Sigmoid colon (tissue), 7 donors: Measurements from ENCODE around the gene ELOB. TPM values are rescaled to one million over a fixed set of nuclear protein-coding genes. Genes with fewer than 3 reads are reported as not detected.

ENCODE experiments used
- DNase-seq: peaks from one replicate; pipeline ENCODE4 v3.0.0-alpha.2; 2019
- H3K27ac ChIP-seq, 4 donors: fragments of 200-600 bp; sonication (generic); one replicate each; pipeline ENCODE4 v1.5.1; 2016 to 2019; ENCODE audit warnings: mild to moderate bottlenecking in 1 of 4
- H3K27me3 ChIP-seq, 3 donors: fragments of 200-600 bp; sonication (generic); one replicate each; pipeline ENCODE4 v1.5.1; 2019; ENCODE audit warnings: mild to moderate bottlenecking in 1 of 3
- H3K36me3 ChIP-seq, 4 donors: fragments of 200-600 bp; sonication (generic); one replicate each; pipeline ENCODE4 v1.5.1; 2016 to 2019
- H3K4me1 ChIP-seq, 4 donors: fragments of 200-600 bp; sonication (generic); one replicate each; pipeline ENCODE4 v1.5.1; 2017 to 2019
- H3K4me3 ChIP-seq, 4 donors: fragments of 200-600 bp; sonication (generic); one replicate each; pipeline ENCODE4 v1.5.1; 2017 to 2019; ENCODE audit warnings: mild to moderate bottlenecking in 2 of 4, moderate library complexity in 1 of 4
- H3K9me3 ChIP-seq, 4 donors: fragments of 200-600 bp in 3 of 4; sonication (generic) in 3 of 4; one replicate each; pipeline versions ENCODE4 v1.5.1 to v1.6.1; 2013 to 2019
- EP300 ChIP-seq, 4 donors: sonication (generic); formaldehyde crosslinking; IDR thresholded peaks; one replicate each; pipeline ENCODE4 v1.6.1; 2017; ENCODE audit warnings: antibody characterized with exemption in 4 of 4
- POLR2A ChIP-seq, 2 donors: fragments of 450-650 bp; IDR thresholded peaks; one replicate each; pipeline ENCODE4 v1.6.1; 2016; ENCODE audit warnings: antibody characterized with exemption in 2 of 2, mild to moderate bottlenecking in 2 of 2, moderate library complexity in 2 of 2
- POLR2AphosphoS5 ChIP-seq, 4 donors: sonication (generic); formaldehyde crosslinking; IDR thresholded peaks; one replicate each; pipeline ENCODE4 v1.6.1; 2017; ENCODE audit warnings: antibody characterized with exemption in 4 of 4
- WGBS, 2 donors: extraction: QIAGEN DNeasy Blood & Tissue Kit; methylation state at CpG; one replicate each; pipeline ENCODE4 v1.1.7; 2013; 5-methylcytosine and 5-hydroxymethylcytosine counted together
- intact Hi-C: fragments of 100-400 bp; cut with DNase I; formaldehyde crosslinking; loops from one replicate; pipeline ENCODE4 v1.15.1; 2023
- polyA plus RNA-seq, 3 donors: library from polyadenylated mRNA; stranded (reverse); fragments of 200-250 nt; gene quantifications; one replicate each; pipeline ENCODE4 v1.2.3, GENCODE V29; 2013
- total RNA-seq, 4 donors: library from RNA; depleted of rRNA; stranded (reverse); fragments of >200 nt; gene quantifications; one replicate each; pipeline ENCODE4 v1.1.0, GENCODE V29; 2016
- TF ChIP-seq, protein P1 (sequence below), 4 experiments: fragments of 450-650 bp in 3 of 4; fragments of 200-600 bp in 1 of 4; IDR thresholded peaks; one replicate each; pipeline ENCODE4 v1.5.1; 2016 to 2019; ENCODE audit warnings: antibody characterized with exemption in 4 of 4, mild to moderate bottlenecking in 3 of 4, moderate library complexity in 2 of 4
- donor health status: healthy with polysubstance abuse.
- donor health status: Bipolar disorder and iron deficiency.
- donor health status: healthy.

The ELOB gene
- total and polyA plus RNA-seq, 7 donors = 329 to 1,166 (median 475) TPM

GRCh38 chr16:2767891-2768290, 9.2 kb downstream of the ELOB start:
- peaks cover 75 to 100% (median 89%) of the 10 kb centered on the region in 4 donors for H3K36me3 ChIP-seq
- 68 to 82% methylated on average over 14 of the region's 14 CpGs for WGBS, 2 donors

DNA sequence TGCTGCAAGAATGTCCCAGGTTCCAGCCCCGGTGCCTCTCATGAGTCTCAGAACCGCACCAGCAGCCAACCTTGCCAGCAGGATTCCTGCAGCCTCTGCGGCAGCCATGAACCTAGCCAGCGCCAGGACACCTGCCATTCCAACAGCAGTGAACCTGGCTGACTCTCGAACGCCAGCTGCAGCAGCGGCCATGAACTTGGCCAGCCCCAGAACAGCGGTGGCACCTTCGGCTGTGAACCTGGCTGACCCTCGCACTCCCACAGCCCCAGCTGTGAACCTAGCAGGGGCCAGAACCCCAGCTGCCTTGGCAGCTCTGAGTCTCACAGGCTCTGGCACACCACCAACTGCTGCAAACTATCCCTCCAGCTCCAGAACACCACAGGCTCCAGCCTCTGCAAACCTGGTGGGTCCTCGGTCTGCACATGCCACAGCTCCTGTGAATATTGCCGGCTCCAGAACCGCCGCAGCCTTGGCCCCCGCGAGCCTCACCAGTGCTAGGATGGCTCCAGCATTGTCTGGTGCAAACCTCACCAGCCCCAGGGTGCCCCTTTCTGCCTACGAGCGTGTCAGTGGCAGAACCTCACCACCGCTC, 9.8 kb downstream of the ELOB start:
- peaks cover 0 to 8% (median 0%) of the 10 kb centered on the region in 4 donors for H3K4me1 ChIP-seq
- TF ChIP-seq POLR2A (IDR thresholded peaks at IDR 0.05) (no peak), POLR2AphosphoS5 (IDR thresholded peaks at IDR 0.05) (peak in 1 of 4 donors; percentile 8)
- H3K36me3 ChIP-seq = peaks cover 80 to 100% (median 95%) of the 10 kb centered on the region in 4 donors
- H3K27ac ChIP-seq = no peak overlapping the region
- DNase-seq = no peak
- 94 to 95% methylated on average over 19 of the region's 19 CpGs for WGBS, 2 donors
- H3K4me3 ChIP-seq = no peak overlapping the region
- intact Hi-C loops = no loop called here
- no peaks in the 10 kb centered on the region for H3K27me3 ChIP-seq
- H3K9me3 ChIP-seq = no peaks in the 10 kb centered on the region

More at GRCh38 chr16:2767891-2768290, 9.2 kb downstream of the ELOB start:
- Histone ChIP-seq H3K27me3 (no peaks in the 10 kb centered on the region), H3K4me3 (no peak overlapping the region), H3K27ac (no peak overlapping the region), H3K4me1 (peaks cover 0 to 8% (median 0%) of the 10 kb centered on the region in 4 donors), H3K9me3 (no peaks in the 10 kb centered on the region)
- TF ChIP-seq EP300 (IDR thresholded peaks at IDR 0.05) (no peak), POLR2A (IDR thresholded peaks at IDR 0.05) (no peak), POLR2AphosphoS5 (IDR thresholded peaks at IDR 0.05) (no peak)
- TF ChIP-seq, protein P1, sequence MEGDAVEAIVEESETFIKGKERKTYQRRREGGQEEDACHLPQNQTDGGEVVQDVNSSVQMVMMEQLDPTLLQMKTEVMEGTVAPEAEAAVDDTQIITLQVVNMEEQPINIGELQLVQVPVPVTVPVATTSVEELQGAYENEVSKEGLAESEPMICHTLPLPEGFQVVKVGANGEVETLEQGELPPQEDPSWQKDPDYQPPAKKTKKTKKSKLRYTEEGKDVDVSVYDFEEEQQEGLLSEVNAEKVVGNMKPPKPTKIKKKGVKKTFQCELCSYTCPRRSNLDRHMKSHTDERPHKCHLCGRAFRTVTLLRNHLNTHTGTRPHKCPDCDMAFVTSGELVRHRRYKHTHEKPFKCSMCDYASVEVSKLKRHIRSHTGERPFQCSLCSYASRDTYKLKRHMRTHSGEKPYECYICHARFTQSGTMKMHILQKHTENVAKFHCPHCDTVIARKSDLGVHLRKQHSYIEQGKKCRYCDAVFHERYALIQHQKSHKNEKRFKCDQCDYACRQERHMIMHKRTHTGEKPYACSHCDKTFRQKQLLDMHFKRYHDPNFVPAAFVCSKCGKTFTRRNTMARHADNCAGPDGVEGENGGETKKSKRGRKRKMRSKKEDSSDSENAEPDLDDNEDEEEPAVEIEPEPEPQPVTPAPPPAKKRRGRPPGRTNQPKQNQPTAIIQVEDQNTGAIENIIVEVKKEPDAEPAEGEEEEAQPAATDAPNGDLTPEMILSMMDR (IDR thresholded peaks at IDR 0.05) = no peak
- no peak for DNase-seq
- intact Hi-C loops = no loop called here

DNA sequence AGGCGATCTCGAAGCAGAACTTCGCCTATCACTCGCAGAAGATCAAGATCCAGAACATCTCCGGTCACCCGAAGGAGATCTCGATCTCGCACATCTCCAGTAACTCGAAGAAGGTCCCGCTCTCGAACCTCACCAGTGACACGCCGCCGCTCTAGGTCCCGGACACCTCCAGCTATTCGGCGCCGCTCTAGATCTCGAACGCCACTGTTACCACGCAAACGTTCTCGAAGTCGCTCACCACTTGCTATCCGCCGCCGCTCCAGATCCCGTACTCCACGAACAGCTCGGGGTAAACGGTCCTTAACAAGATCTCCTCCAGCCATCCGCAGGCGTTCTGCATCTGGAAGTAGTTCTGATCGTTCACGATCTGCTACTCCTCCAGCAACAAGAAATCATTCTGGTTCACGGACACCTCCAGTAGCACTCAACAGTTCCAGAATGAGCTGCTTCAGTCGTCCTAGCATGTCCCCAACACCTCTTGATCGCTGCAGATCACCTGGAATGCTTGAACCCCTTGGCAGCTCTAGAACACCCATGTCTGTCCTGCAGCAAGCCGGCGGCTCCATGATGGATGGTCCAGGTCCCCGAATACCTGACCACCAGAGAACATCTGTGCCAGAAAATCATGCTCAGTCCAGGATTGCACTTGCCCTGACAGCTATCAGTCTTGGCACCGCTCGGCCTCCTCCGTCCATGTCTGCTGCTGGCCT, 10.5 kb downstream of the ELOB start:
- Histone ChIP-seq H3K4me1 (peaks cover 0 to 8% (median 0%) of the 10 kb centered on the region in 4 donors), H3K9me3 (no peaks in the 10 kb centered on the region), H3K27me3 (no peaks in the 10 kb centered on the region), H3K36me3 (peaks cover 82 to 100% (median 98%) of the 10 kb centered on the region in 4 donors), H3K27ac (no peak overlapping the region), H3K4me3 (no peak overlapping the region)
- intact Hi-C loops = no loop called here
- no peak for TF ChIP-seq POLR2AphosphoS5 (IDR thresholded peaks at IDR 0.05)
- TF ChIP-seq, protein P1 (IDR thresholded peaks at IDR 0.05) = no peak
- no peak for TF ChIP-seq POLR2A (IDR thresholded peaks at IDR 0.05)
- no peak for TF ChIP-seq EP300 (IDR thresholded peaks at IDR 0.05)
- 96 to 98% methylated on average over 44 of the region's 44 CpGs for WGBS, 2 donors
- no peak for DNase-seq

GRCh38 chr16:2765462-2766404, 11.3 kb downstream of the ELOB start:
- Histone ChIP-seq H3K4me3 (no peak overlapping the region), H3K27me3 (no peaks in the 10 kb centered on the region), H3K27ac (no peak overlapping the region), H3K4me1 (peaks cover 0 to 8% (median 0%) of the 10 kb centered on the region in 4 donors), H3K36me3 (peaks cover 82 to 100% (median 98%) of the 10 kb centered on the region in 4 donors), H3K9me3 (no peaks in the 10 kb centered on the region)
- 98% methylated on average over 73 of the region's 73 CpGs for WGBS, 2 donors
- no peak for DNase-seq
- TF ChIP-seq POLR2AphosphoS5 (IDR thresholded peaks at IDR 0.05) = no peak
- no peak for TF ChIP-seq POLR2A (IDR thresholded peaks at IDR 0.05)
- TF ChIP-seq, protein P1 (IDR thresholded peaks at IDR 0.05) = no peak
- TF ChIP-seq EP300 (IDR thresholded peaks at IDR 0.05) = no peak
- intact Hi-C loops = no loop called here
